Measurements from ENCODE around the gene TRIM45.
"Not testable (repeated sequence)": the region's sequence is repeated elsewhere in the genome, so short reads cannot be mapped to it uniquely, and the experiment has no call there.

TRIM45 gene

GRCh38 chr1:117120774-117121588 is 568 bp downstream of the TRIM45 start:
- Mint-ChIP-seq H3K4me3 (peak overlapping the region; percentile 77), H3K9me3 (no peaks in the 10 kb centered on the region), H3K27ac (peak overlapping the region; percentile 42), H3K36me3 (ENCODE audit: low read depth) (no peaks in the 10 kb centered on the region), H3K4me1 (ENCODE audit: low read depth) (peaks cover 13% of the 10 kb centered on the region), H3K27me3 (peaks cover 13% of the 10 kb centered on the region)
- DNase-seq, result no peak

GRCh38 chr1:117119144-117119543 is 2.4 kb downstream of the TRIM45 start:
- not testable (repeated sequence) for H3K4me3 Mint-ChIP-seq; H3K9me3 Mint-ChIP-seq; DNase-seq; H3K27ac Mint-ChIP-seq; H3K36me3 Mint-ChIP-seq (ENCODE audit: low read depth)
- Mint-ChIP-seq H3K27me3 (peaks cover 13% of the 10 kb centered on the region), H3K4me1 (ENCODE audit: low read depth) (peaks cover 13% of the 10 kb centered on the region)

GRCh38 chr1:117118137-117118536 is 3.4 kb downstream of the TRIM45 start:
- no peak for DNase-seq
- no peaks in the 10 kb centered on the region for H3K36me3 Mint-ChIP-seq (ENCODE audit: low read depth)
- H3K4me3 Mint-ChIP-seq, result no peak overlapping the region
- peaks cover 13% of the 10 kb centered on the region for H3K4me1 Mint-ChIP-seq (ENCODE audit: low read depth)
- H3K9me3 Mint-ChIP-seq, result no peaks in the 10 kb centered on the region
- no peak overlapping the region for H3K27ac Mint-ChIP-seq
- H3K27me3 Mint-ChIP-seq, result peaks cover 11% of the 10 kb centered on the region

- Mint-ChIP-seq H3K4me3 (no peak overlapping the region), H3K27ac (no peak overlapping the region), H3K4me1 (ENCODE audit: low read depth) (peaks cover 13% of the 10 kb centered on the region), H3K36me3 (ENCODE audit: low read depth) (no peaks in the 10 kb centered on the region), H3K9me3 (no peaks in the 10 kb centered on the region), H3K27me3 (peaks cover 9% of the 10 kb centered on the region)
- no peak for DNase-seq
These were observed 3.9 kb downstream of the TRIM45 start for GRCh38 chr1:117117697-117118096.

GRCh38 chr1:117116784-117117130 is 4.8 kb downstream of the TRIM45 start:
- Mint-ChIP-seq H3K27ac (no peak overlapping the region), H3K9me3 (no peaks in the 10 kb centered on the region), H3K4me3 (no peak overlapping the region), H3K36me3 (ENCODE audit: low read depth) (no peaks in the 10 kb centered on the region), H3K27me3 (peaks cover 6% of the 10 kb centered on the region), H3K4me1 (ENCODE audit: low read depth) (peaks cover 9% of the 10 kb centered on the region)
- DNase-seq, result no peak

GRCh38 chr1:117116090-117116783 is 5.3 kb downstream of the TRIM45 start:
- peaks cover 8% of the 10 kb centered on the region for H3K4me1 Mint-ChIP-seq (ENCODE audit: low read depth)
- no peaks in the 10 kb centered on the region for H3K36me3 Mint-ChIP-seq (ENCODE audit: low read depth)
- H3K27ac Mint-ChIP-seq, result no peak overlapping the region
- no peaks in the 10 kb centered on the region for H3K9me3 Mint-ChIP-seq
- no peak overlapping the region for H3K4me3 Mint-ChIP-seq
- peaks cover 6% of the 10 kb centered on the region for H3K27me3 Mint-ChIP-seq
- no peak for DNase-seq

GRCh38 chr1:117114877-117115276 is 6.7 kb downstream of the TRIM45 start:
- H3K27ac Mint-ChIP-seq, result no peak overlapping the region
- H3K27me3 Mint-ChIP-seq, result no peaks in the 10 kb centered on the region
- DNase-seq, result no peak
- no peaks in the 10 kb centered on the region for H3K36me3 Mint-ChIP-seq (ENCODE audit: low read depth)
- peaks cover 11% of the 10 kb centered on the region for H3K4me1 Mint-ChIP-seq (ENCODE audit: low read depth)
- H3K9me3 Mint-ChIP-seq, result no peaks in the 10 kb centered on the region
- no peak overlapping the region for H3K4me3 Mint-ChIP-seq

- Mint-ChIP-seq H3K36me3 (ENCODE audit: low read depth) (no peaks in the 10 kb centered on the region), H3K27ac (no peak overlapping the region), H3K9me3 (no peaks in the 10 kb centered on the region), H3K4me1 (ENCODE audit: low read depth) (peaks cover 20% of the 10 kb centered on the region), H3K4me3 (no peak overlapping the region), H3K27me3 (no peaks in the 10 kb centered on the region)
- DNase-seq, result no peak
These were observed 8.3 kb downstream of the TRIM45 start for GRCh38 chr1:117113199-117113598.

- no peak for DNase-seq
- H3K36me3 Mint-ChIP-seq (ENCODE audit: low read depth), result peaks cover 8% of the 10 kb centered on the region
- no peak overlapping the region for H3K4me3 Mint-ChIP-seq
- no peaks in the 10 kb centered on the region for H3K27me3 Mint-ChIP-seq
- peaks cover 20% of the 10 kb centered on the region for H3K4me1 Mint-ChIP-seq (ENCODE audit: low read depth)
- H3K27ac Mint-ChIP-seq, result no peak overlapping the region
- H3K9me3 Mint-ChIP-seq, result no peaks in the 10 kb centered on the region
These were observed 9.4 kb downstream of the TRIM45 start for GRCh38 chr1:117112047-117112717.

GRCh38 chr1:117110774-117111173 is 10.8 kb downstream of the TRIM45 start:
- no peak for DNase-seq
- Mint-ChIP-seq H3K36me3 (ENCODE audit: low read depth) (peaks cover 22% of the 10 kb centered on the region), H3K9me3 (no peaks in the 10 kb centered on the region), H3K4me3 (no peak overlapping the region), H3K4me1 (ENCODE audit: low read depth) (peaks cover 27% of the 10 kb centered on the region), H3K27ac (no peak overlapping the region), H3K27me3 (no peaks in the 10 kb centered on the region)

GRCh38 chr1:117107364-117107763 is 14.2 kb downstream of the TRIM45 start:
- Mint-ChIP-seq H3K27me3 (no peaks in the 10 kb centered on the region), H3K9me3 (no peaks in the 10 kb centered on the region), H3K4me1 (ENCODE audit: low read depth) (peaks cover 28% of the 10 kb centered on the region), H3K4me3 (no peak overlapping the region), H3K36me3 (ENCODE audit: low read depth) (peaks cover 53% of the 10 kb centered on the region), H3K27ac (no peak overlapping the region)
- DNase-seq, result no peak

GRCh38 chr1:117106478-117106877 is 15.1 kb downstream of the TRIM45 start:
- peaks cover 62% of the 10 kb centered on the region for H3K36me3 Mint-ChIP-seq (ENCODE audit: low read depth)
- no peak for DNase-seq
- H3K27ac Mint-ChIP-seq, result no peak overlapping the region

GRCh38 chr1:117105722-117106121 is 15.8 kb downstream of the TRIM45 start:
- DNase-seq, result no peak
- peaks cover 70% of the 10 kb centered on the region for H3K36me3 Mint-ChIP-seq (ENCODE audit: low read depth)
- no peaks in the 10 kb centered on the region for H3K9me3 Mint-ChIP-seq
- H3K4me1 Mint-ChIP-seq (ENCODE audit: low read depth), result peaks cover 24% of the 10 kb centered on the region
- no peak overlapping the region for H3K4me3 Mint-ChIP-seq
- H3K27me3 Mint-ChIP-seq, result no peaks in the 10 kb centered on the region
- no peak overlapping the region for H3K27ac Mint-ChIP-seq

More at GRCh38 chr1:117106478-117106877, 15.1 kb downstream of the TRIM45 start:
- no peaks in the 10 kb centered on the region for H3K9me3 Mint-ChIP-seq
- H3K4me1 Mint-ChIP-seq (ENCODE audit: low read depth), result peaks cover 28% of the 10 kb centered on the region
- H3K4me3 Mint-ChIP-seq, result no peak overlapping the region
- H3K27me3 Mint-ChIP-seq, result no peaks in the 10 kb centered on the region

- Mint-ChIP-seq H3K36me3 (ENCODE audit: low read depth) (peaks cover 77% of the 10 kb centered on the region), H3K4me3 (no peak overlapping the region), H3K27me3 (no peaks in the 10 kb centered on the region), H3K4me1 (ENCODE audit: low read depth) (peaks cover 19% of the 10 kb centered on the region), H3K9me3 (no peaks in the 10 kb centered on the region), H3K27ac (no peak overlapping the region)
- DNase-seq, result no peak
These were observed 16.6 kb downstream of the TRIM45 start for GRCh38 chr1:117104986-117105385.

GRCh38 chr1:117101858-117102257 is 19.7 kb downstream of the TRIM45 start:
- H3K4me1 Mint-ChIP-seq (ENCODE audit: low read depth); H3K27me3 Mint-ChIP-seq; H3K4me3 Mint-ChIP-seq; H3K27ac Mint-ChIP-seq; DNase-seq; H3K9me3 Mint-ChIP-seq: not testable (repeated sequence)
- peaks cover 98% of the 10 kb centered on the region for H3K36me3 Mint-ChIP-seq (ENCODE audit: low read depth)
